Type B pancreatic cell (in vitro differentiated cells): ENCODE data around the gene RPS6KA2. TPM values are rescaled to one million over a fixed set of nuclear protein-coding genes. Genes with fewer than 3 reads are reported as not detected.
"Not testable (repeated sequence)": the region's sequence is repeated elsewhere in the genome, so short reads cannot be mapped to it uniquely, and the experiment has no call there.

Source experiments
- DNase-seq: peaks from one replicate; pipeline ENCODE4 v3.0.0; 2021; ENCODE audit warnings: mixed read lengths; ENCODE audit not compliant: unreplicated experiment; ENCODE audit errors: extremely low spot score
- H3K27ac Mint-ChIP-seq: 2 replicates; pipeline ENCODE4 v1.8.0; 2021; ENCODE audit warnings: mild to moderate bottlenecking, mixed read lengths
- H3K27me3 Mint-ChIP-seq: 2 replicates; pipeline ENCODE4 v1.8.0; 2021; ENCODE audit warnings: mixed read lengths
- H3K36me3 Mint-ChIP-seq: 2 replicates; pipeline ENCODE4 v1.8.0; 2021; ENCODE audit warnings: mixed read lengths
- H3K4me1 Mint-ChIP-seq: one replicate; pipeline ENCODE4 v1.8.0; 2021; ENCODE audit warnings: mixed read lengths; ENCODE audit not compliant: unreplicated experiment
- H3K4me3 Mint-ChIP-seq: 2 replicates; pipeline ENCODE4 v1.8.0; 2021; ENCODE audit warnings: mild to moderate bottlenecking, mixed read lengths
- H3K9me3 Mint-ChIP-seq: 2 replicates; pipeline ENCODE4 v1.8.0; 2021; ENCODE audit warnings: mixed read lengths
- total RNA-seq: library from RNA; stranded (reverse); gene quantifications from 2 replicates; pipeline ENCODE4 v1.2.1, GENCODE V29; 2021; ENCODE audit warnings: low replicate concordance
- TF ChIP-seq, protein P1 (sequence below): fragments of 200-600 bp; sonication (generic); conservative IDR thresholded peaks from 2 replicates; pipeline ENCODE4 v1.5.0; 2021; ENCODE audit warnings: antibody characterized with exemption, mild to moderate bottlenecking

Gene RPS6KA2
- total RNA-seq, 1 donor from 2014 or later = 23.8 TPM

DNA sequence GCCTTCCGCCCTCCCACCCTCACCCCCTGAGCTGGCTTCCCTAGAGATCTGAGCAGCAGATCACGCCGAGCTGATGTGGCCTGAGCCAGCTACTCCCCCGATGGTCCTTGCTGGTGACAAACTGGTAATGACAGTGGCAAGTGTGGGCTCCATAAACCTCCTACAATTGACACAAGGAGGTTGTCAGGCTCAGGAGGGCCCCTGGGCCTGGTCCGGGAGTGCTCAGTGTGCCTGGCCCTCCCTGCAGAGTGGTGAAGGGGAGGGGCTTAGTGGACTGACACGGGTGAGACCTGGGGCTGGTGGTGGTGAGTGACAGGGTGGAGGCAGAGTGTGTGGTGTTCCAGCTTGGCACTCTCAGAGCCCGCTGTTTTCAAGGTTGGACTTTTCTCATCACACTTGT is 221.7 kb downstream of the RPS6KA2 start:
- no peak for DNase-seq
- Mint-ChIP-seq H3K9me3 (no peaks in the 10 kb centered on the region), H3K4me3 (no peak overlapping the region), H3K4me1 (peaks cover 12% of the 10 kb centered on the region), H3K27me3 (no peaks in the 10 kb centered on the region), H3K27ac (no peak overlapping the region), H3K36me3 (peaks cover 3% of the 10 kb centered on the region)
- TF ChIP-seq, protein P1, sequence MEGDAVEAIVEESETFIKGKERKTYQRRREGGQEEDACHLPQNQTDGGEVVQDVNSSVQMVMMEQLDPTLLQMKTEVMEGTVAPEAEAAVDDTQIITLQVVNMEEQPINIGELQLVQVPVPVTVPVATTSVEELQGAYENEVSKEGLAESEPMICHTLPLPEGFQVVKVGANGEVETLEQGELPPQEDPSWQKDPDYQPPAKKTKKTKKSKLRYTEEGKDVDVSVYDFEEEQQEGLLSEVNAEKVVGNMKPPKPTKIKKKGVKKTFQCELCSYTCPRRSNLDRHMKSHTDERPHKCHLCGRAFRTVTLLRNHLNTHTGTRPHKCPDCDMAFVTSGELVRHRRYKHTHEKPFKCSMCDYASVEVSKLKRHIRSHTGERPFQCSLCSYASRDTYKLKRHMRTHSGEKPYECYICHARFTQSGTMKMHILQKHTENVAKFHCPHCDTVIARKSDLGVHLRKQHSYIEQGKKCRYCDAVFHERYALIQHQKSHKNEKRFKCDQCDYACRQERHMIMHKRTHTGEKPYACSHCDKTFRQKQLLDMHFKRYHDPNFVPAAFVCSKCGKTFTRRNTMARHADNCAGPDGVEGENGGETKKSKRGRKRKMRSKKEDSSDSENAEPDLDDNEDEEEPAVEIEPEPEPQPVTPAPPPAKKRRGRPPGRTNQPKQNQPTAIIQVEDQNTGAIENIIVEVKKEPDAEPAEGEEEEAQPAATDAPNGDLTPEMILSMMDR = no peak

DNA sequence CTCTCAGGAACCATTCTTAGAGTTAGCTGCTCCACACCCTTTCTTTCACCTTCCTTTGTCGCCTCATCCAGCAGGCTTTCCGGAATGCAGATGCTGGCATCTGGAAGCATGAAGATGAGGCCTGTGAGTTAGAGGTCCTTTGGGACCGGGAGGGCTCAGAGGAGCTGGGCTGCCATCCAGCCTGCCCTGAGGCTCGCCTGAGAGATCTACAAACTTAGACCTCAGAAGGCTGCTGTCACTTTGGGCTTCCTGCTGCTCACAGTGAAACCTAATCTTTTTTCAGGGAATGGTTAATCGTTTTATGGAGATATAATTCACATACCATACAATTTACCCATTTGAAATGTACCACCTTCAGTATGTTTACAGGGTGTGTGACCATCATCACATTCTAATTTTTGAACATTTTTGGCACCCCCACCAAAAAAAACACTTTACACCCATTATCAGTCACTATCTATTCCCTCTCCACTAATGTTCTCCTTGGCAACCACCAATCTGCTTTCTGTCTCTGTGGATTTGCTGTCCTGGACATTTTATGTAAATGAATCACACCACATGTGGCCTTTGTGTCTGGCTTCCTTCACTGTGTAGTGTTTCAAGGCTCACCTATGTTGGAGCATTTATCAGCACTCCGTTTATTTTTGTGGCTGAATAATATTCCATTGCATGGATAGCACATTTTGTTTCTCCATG is 224.3 kb downstream of the RPS6KA2 start:
- TF ChIP-seq, protein P1 = no peak
- no peak for DNase-seq
- Mint-ChIP-seq H3K9me3 (no peaks in the 10 kb centered on the region), H3K27me3 (peaks cover 8% of the 10 kb centered on the region), H3K4me3 (no peak overlapping the region), H3K36me3 (no peaks in the 10 kb centered on the region), H3K4me1 (peaks cover 3% of the 10 kb centered on the region), H3K27ac (no peak overlapping the region)

DNA sequence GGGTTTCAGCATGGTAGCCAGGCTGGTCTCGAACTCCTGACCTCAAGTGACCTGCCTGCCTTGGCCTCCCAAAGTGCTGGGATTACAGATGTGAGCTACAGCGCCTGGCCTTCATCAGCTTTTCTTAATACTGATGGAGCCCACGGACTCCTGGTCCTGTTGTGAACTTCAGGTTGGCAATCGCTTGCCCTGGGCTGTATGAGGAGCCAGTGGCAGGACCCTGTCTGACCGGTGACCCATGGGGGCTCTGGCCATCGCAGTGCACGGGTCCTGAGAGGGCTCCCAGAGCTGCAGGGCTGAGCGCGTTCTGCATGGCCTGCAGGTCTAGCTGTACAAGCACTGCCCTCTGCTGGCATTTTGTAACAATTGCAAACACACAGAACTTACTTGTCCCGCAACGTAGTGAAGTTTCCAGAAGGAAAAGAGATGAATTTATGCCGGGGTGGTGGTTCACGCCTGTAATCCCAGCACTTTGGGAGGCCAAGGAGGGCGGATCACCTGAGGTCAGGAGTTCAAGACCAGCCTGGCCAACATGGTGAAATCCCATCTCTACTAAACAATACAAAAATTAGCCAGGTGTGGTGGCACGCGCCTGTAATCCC is 226.3 kb downstream of the RPS6KA2 start:
- not testable (repeated sequence) for H3K27me3 Mint-ChIP-seq

DNA sequence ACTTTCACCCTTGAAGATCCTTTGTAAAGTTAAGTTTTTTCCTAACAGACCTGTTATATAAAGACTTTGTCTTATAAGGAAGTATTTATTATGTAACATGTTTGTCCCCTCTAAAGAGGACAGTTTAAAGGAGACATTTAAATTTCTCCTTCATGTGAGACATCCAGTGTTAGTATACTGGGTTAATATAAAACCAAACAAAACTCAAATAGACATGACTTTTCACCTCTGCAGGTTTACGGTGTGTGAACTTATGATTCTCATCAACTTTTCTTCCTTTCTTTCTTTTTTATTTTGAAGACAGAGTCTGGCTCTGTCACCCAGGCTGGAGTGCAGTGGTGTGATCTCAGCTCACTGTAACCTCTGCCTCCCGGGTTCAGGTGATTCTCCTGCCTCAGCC is 226.9 kb downstream of the RPS6KA2 start:
- TF ChIP-seq, protein P1 = no peak
- no peak overlapping the region for H3K27ac Mint-ChIP-seq
- no peak overlapping the region for H3K4me3 Mint-ChIP-seq
- H3K27me3 Mint-ChIP-seq = peaks cover 8% of the 10 kb centered on the region
- no peaks in the 10 kb centered on the region for H3K9me3 Mint-ChIP-seq
- DNase-seq = no peak
- no peaks in the 10 kb centered on the region for H3K36me3 Mint-ChIP-seq
- no peaks in the 10 kb centered on the region for H3K4me1 Mint-ChIP-seq

More for the DNA sequence above, 226.3 kb downstream of the RPS6KA2 start:
- not testable (repeated sequence) for DNase-seq, H3K4me3 Mint-ChIP-seq, H3K4me1 Mint-ChIP-seq, H3K36me3 Mint-ChIP-seq, H3K9me3 Mint-ChIP-seq, H3K27ac Mint-ChIP-seq
- TF ChIP-seq, protein P1 = peak; percentile 86

DNA sequence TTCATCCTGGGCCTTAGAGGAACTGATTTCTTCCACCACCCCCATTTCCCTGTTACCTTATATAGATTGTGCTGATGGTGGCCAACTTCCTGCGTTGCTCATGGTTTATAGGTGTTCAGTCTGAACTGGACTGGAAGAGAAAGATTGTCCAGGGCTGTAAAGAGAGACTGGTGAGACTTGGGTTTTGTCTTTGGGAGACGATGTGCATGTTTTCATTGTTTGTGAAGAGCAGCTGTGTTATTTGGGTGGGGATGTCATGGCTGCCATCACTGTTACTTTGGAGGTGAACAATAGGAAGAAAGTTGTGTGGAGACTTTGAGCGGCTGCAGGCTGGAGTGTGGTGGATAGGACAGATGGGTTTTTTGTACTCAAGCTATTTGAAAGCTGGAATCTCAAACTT is 228.7 kb downstream of the RPS6KA2 start:
- Mint-ChIP-seq H3K27ac (no peak overlapping the region), H3K9me3 (no peaks in the 10 kb centered on the region), H3K4me3 (no peak overlapping the region), H3K36me3 (no peaks in the 10 kb centered on the region), H3K27me3 (peaks cover 11% of the 10 kb centered on the region), H3K4me1 (no peaks in the 10 kb centered on the region)
- TF ChIP-seq, protein P1 = no peak
- no peak for DNase-seq
